ENCODE measurements around the gene CELSR1. TPM values are rescaled to one million over a fixed set of nuclear protein-coding genes. Genes with fewer than 3 reads are reported as not detected.

The CELSR1 gene
- total RNA-seq, 1 experiment from 2014 or later: 19.6 TPM

- DNase-seq (ENCODE audit: low read depth, low spot score) (no peak), ATAC-seq (no peak)
- ChIA-PET CTCF (no interaction called here), POLR2A (no interaction called here), RAD21 (ENCODE audit: low non-redundant PET in 1 of 2, low total read pairs in 2 of 2, uncharacterized antibody in 2 of 2, unreplicated experiment in 2 of 2) (no interaction called here)
- no peaks in the 10 kb centered on the region for H3K36me3 ChIP-seq (ENCODE audit: control insufficient read depth in 1 of 2, insufficient read depth in 2 of 2, low read length in 2 of 2)
- H3K9ac ChIP-seq (ENCODE audit: low read length): no peak overlapping the region
- H2AFZ ChIP-seq (ENCODE audit: low read depth, low read length, poor library complexity, severe bottlenecking): no peak overlapping the region
- intact Hi-C loops (cut with micrococcal nuclease): no loop called here
- H3K9me3 ChIP-seq (ENCODE audit: control insufficient read depth in 1 of 2, insufficient read depth in 1 of 2, low read depth in 1 of 2, low read length in 2 of 2): no peaks in the 10 kb centered on the region
- TF ChIP-seq FOSL1 (IDR thresholded peaks at IDR 0.05; ENCODE audit: low read depth): no peak
- no peak for TF ChIP-seq JUND (IDR thresholded peaks at IDR 0.05)
- TF ChIP-seq MAX (IDR thresholded peaks at IDR 0.05): no peak
- no peak for TF ChIP-seq ATF3 (IDR thresholded peaks at IDR 0.05)
- no peak for TF ChIP-seq SP1 (IDR thresholded peaks at IDR 0.05; ENCODE audit: low read depth)
- no peak for TF ChIP-seq RAD21 (IDR thresholded peaks at IDR 0.05; ENCODE audit: low read depth)
- no peak for TF ChIP-seq POLR2AphosphoS5 (IDR thresholded peaks at IDR 0.05; ENCODE audit: low read depth, low read length)
- TF ChIP-seq CBX3 (IDR thresholded peaks at IDR 0.05; ENCODE audit: low read depth): no peak
- TF ChIP-seq REST (IDR thresholded peaks at IDR 0.05; ENCODE audit: low read depth): no peak
- no peak for TF ChIP-seq SRF (IDR thresholded peaks at IDR 0.05; ENCODE audit: low read depth)
- no peak for TF ChIP-seq POLR2A (IDR thresholded peaks at IDR 0.05; ENCODE audit: borderline replicate concordance, extremely low read depth, insufficient read depth, insufficient read length)
- TF ChIP-seq TCF7L2 (IDR thresholded peaks at IDR 0.05; ENCODE audit: borderline replicate concordance, extremely low read depth, insufficient read depth, insufficient read length): no peak
- TF ChIP-seq ZNF274 (IDR thresholded peaks at IDR 0.05; ENCODE audit: low read depth, low read length): no peak
- TF ChIP-seq CEBPB (IDR thresholded peaks at IDR 0.05; ENCODE audit: low read depth): no peak
- TF ChIP-seq SIN3A (IDR thresholded peaks at IDR 0.05; ENCODE audit: low read depth): no peak
- no peak for TF ChIP-seq ZFX (IDR thresholded peaks at IDR 0.05)
- no peak for TF ChIP-seq ZBTB33 (IDR thresholded peaks at IDR 0.05; ENCODE audit: extremely low read depth, insufficient replicate concordance, low read length)
- no peaks in the 10 kb centered on the region for H4K20me1 ChIP-seq (ENCODE audit: insufficient read depth)
- no peak overlapping the region for H3K4me3 ChIP-seq (replicated peaks in 1 of 2; ENCODE audit: low read depth in 1 of 2, low read length in 2 of 2)
- BruUV-seq (replicated peaks): no TSS peak
- no peaks in the 10 kb centered on the region for H3K79me2 ChIP-seq (ENCODE audit: insufficient read depth, low read length)
- no peaks in the 10 kb centered on the region for H3K27me3 ChIP-seq (ENCODE audit: insufficient read depth, low read length)
- no peak overlapping the region for H3K27ac ChIP-seq (ENCODE audit: low read depth, low read length)
- no peaks in the 10 kb centered on the region for H3K9me2 ChIP-seq (ENCODE audit: insufficient read depth)
- H3K4me1 ChIP-seq (ENCODE audit: control insufficient read depth in 1 of 2, insufficient read depth in 2 of 2, low read length in 2 of 2): peaks cover 12 to 15% of the 10 kb centered on the region in 2 experiments
- no peak overlapping the region for H3K4me2 ChIP-seq (ENCODE audit: low read length)
These were observed 60.9 kb downstream of the CELSR1 start for GRCh38 chr22:46476547-46476941.
